ENCODE data around the gene COL9A3. TPM values are rescaled to one million over a fixed set of nuclear protein-coding genes. Genes with fewer than 3 reads are reported as not detected.

Gene COL9A3
- polyA plus RNA-seq, 1 experiment = 0.98 TPM

- ChIA-PET CTCF (no interaction called here), POLR2A (no interaction called here)
- TF ChIP-seq, protein P1, sequence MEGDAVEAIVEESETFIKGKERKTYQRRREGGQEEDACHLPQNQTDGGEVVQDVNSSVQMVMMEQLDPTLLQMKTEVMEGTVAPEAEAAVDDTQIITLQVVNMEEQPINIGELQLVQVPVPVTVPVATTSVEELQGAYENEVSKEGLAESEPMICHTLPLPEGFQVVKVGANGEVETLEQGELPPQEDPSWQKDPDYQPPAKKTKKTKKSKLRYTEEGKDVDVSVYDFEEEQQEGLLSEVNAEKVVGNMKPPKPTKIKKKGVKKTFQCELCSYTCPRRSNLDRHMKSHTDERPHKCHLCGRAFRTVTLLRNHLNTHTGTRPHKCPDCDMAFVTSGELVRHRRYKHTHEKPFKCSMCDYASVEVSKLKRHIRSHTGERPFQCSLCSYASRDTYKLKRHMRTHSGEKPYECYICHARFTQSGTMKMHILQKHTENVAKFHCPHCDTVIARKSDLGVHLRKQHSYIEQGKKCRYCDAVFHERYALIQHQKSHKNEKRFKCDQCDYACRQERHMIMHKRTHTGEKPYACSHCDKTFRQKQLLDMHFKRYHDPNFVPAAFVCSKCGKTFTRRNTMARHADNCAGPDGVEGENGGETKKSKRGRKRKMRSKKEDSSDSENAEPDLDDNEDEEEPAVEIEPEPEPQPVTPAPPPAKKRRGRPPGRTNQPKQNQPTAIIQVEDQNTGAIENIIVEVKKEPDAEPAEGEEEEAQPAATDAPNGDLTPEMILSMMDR (IDR thresholded peaks at IDR 0.05; ENCODE audit: low read depth, low read length) = no peak
- Histone ChIP-seq H3K27ac (ENCODE audit: low read depth, low read length) (no peak overlapping the region), H3K4me3 (ENCODE audit: low read depth, low read length) (no peak overlapping the region), H3K27me3 (ENCODE audit: control insufficient read depth, insufficient read depth, low read length) (peaks cover 22% of the 10 kb centered on the region), H3K9me3 (ENCODE audit: control insufficient read depth, insufficient read depth, low read length) (no peaks in the 10 kb centered on the region; the same call in 1 of the 2 replicates)
- DNase-seq (ENCODE audit: low read depth, low spot score) = no peak
Observed at GRCh38 chr20:62820208-62820961, 3.5 kb downstream of the COL9A3 start.

GRCh38 chr20:62820962-62821725 is 4.3 kb downstream of the COL9A3 start:
- TF ChIP-seq, protein P1 (IDR thresholded peaks at IDR 0.05; ENCODE audit: low read depth, low read length) = no peak
- peaks cover 16% of the 10 kb centered on the region for H3K27me3 ChIP-seq (ENCODE audit: control insufficient read depth, insufficient read depth, low read length)
- H3K9me3 ChIP-seq (ENCODE audit: control insufficient read depth, insufficient read depth, low read length) = no peaks in the 10 kb centered on the region; the same call in 1 of the 2 replicates
- no peak overlapping the region for H3K4me3 ChIP-seq (ENCODE audit: low read depth, low read length)
- no peak for DNase-seq (ENCODE audit: low read depth, low spot score)
- POLR2A ChIA-PET = no interaction called here
- CTCF ChIA-PET = no interaction called here
- no peak overlapping the region for H3K27ac ChIP-seq (ENCODE audit: low read depth, low read length)

DNA sequence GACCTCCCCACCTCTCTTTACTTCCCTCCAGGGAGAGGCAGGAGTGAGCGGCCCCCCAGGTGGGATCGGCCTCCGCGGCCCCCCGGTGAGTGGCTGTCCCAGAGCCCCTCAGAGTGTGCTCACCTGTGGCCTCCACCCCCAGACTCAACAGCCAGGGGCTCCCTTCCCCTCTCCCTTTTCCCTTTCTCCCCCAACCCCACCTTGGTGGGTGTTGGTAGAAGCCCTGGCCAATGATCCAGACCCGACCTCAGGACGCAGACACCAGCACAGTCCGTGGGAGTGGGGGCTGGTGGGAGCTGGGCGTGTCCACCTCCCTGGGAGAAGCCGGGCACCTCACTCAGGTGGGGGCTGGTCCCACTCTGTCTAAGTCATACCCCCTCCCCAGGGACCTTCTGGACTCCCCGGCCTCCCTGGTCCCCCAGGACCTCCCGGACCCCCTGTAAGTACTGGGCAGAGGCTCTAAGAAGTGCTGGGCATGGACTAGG is 4.9 kb downstream of the COL9A3 start:
- DNase-seq (ENCODE audit: low read depth, low spot score) = no peak
- H3K4me3 ChIP-seq (ENCODE audit: low read depth, low read length) = no peak overlapping the region
- peaks cover 11% of the 10 kb centered on the region for H3K27me3 ChIP-seq (ENCODE audit: control insufficient read depth, insufficient read depth, low read length)
- ChIA-PET CTCF (interaction anchor here (1.3 kb wide), 1 partner anchor 70 kb away, joined by 3 read pairs; no protein-coding TSS in a partner anchor), POLR2A (no interaction called here)
- H3K27ac ChIP-seq (ENCODE audit: low read depth, low read length) = no peak overlapping the region
- no peaks in the 10 kb centered on the region; the same call in 1 of the 2 replicates for H3K9me3 ChIP-seq (ENCODE audit: control insufficient read depth, insufficient read depth, low read length)
- TF ChIP-seq, protein P1 (IDR thresholded peaks at IDR 0.05; ENCODE audit: low read depth, low read length) = no peak

GRCh38 chr20:62822239-62822787 is 5.5 kb downstream of the COL9A3 start:
- no peak overlapping the region for H3K27ac ChIP-seq (ENCODE audit: low read depth, low read length)
- POLR2A ChIA-PET = interaction anchor here (0.7 kb wide), 1 partner anchor 70 kb away, joined by 8 read pairs; no protein-coding TSS in a partner anchor

More at GRCh38 chr20:62822239-62822787, 5.5 kb downstream of the COL9A3 start:
- DNase-seq (ENCODE audit: low read depth, low spot score) = no peak
- Histone ChIP-seq H3K27me3 (ENCODE audit: control insufficient read depth, insufficient read depth, low read length) (peaks cover 9% of the 10 kb centered on the region), H3K9me3 (ENCODE audit: control insufficient read depth, insufficient read depth, low read length) (no peaks in the 10 kb centered on the region; the same call in 1 of the 2 replicates), H3K4me3 (ENCODE audit: low read depth, low read length) (no peak overlapping the region)
- CTCF ChIA-PET = interaction anchor here (0.9 to 1.3 kb wide), 3 partner anchors 14 to 187 kb away, joined by 3 to 7 read pairs (median 4); no protein-coding TSS in a partner anchor
- TF ChIP-seq, protein P1 (IDR thresholded peaks at IDR 0.05; ENCODE audit: low read depth, low read length) = no peak
